Tibial nerve (tissue), 4 donors: Measurements from ENCODE around the gene ELOVL7.

Experiments
- CTCF ChIP-seq, 5 experiments: fragments of 200-600 bp in 3 of 5; fragments of 450-650 bp in 2 of 5; sonication (generic) in 3 of 5; IDR thresholded peaks; one replicate each; pipeline ENCODE4 v1.5.1; 2016 to 2019; ENCODE audit warnings: antibody characterized with exemption in 5 of 5, mild to moderate bottlenecking in 3 of 5, moderate library complexity in 2 of 5
- EP300 ChIP-seq, 2 donors: sonication (generic); formaldehyde crosslinking; IDR thresholded peaks; one replicate each; pipeline ENCODE4 v1.6.1; 2017; ENCODE audit warnings: antibody characterized with exemption in 2 of 2, mild to moderate bottlenecking in 1 of 2

GRCh38 chr5:60703944-60704343 lies 140.1 kb downstream of the ELOVL7 start:
- TF ChIP-seq CTCF (IDR thresholded peaks at IDR 0.05) = no peak
- no peak for TF ChIP-seq EP300 (IDR thresholded peaks at IDR 0.05)
